K562 (cell line): ENCODE measurements around the gene LECT2. TPM values are rescaled to one million over a fixed set of nuclear protein-coding genes. Genes with fewer than 3 reads are reported as not detected.

ENCODE experiments used
- ATAC-seq: fragments of 200-7000 bp; cut with Tn5 transposase; 3 replicates; pipeline ENCODE4 v1.9.1; 2020; ENCODE audit warnings: moderate library complexity
- BruUV-seq: library from RNA; stranded (reverse); fragments of 400-500 nt; replicated peaks from 2 replicates; lab custom pipeline; 2021; lab: Mats Ljungman, UMichigan
- CTCF ChIA-PET: fragments of 300-600 bp; formaldehyde crosslinking; extraction: SDS; loops from one replicate; lab custom pipeline; 2021; ENCODE audit warnings: low intra/inter-chr PET ratio; lab: Yijun Ruan, JAX
- POLR2A ChIA-PET: fragments of 300-600, 350-650 bp; sonication (Branson Sonifier 250); formaldehyde crosslinking; extraction: SDS; loops from one replicate; lab custom pipeline; 2021; ENCODE audit warnings: antibody characterized with exemption, inconsistent platforms; lab: Yijun Ruan, JAX
- DNase-seq, 4 experiments: peaks; one replicate each; pipeline versions ENCODE4 v3.0.0 to v3.0.0-alpha.2; 2011 to 2018; ENCODE audit warnings: low spot score in 3 of 4, mixed read lengths in 3 of 4; ENCODE audit errors: extremely low read depth in 1 of 4
- FAIRE-seq: peaks from 2 replicates; lab custom pipeline; 2011; peaks lifted over from hg19 to GRCh38; lab: Jason Lieb, UNC
- H2AFZ ChIP-seq: 2 replicates; pipeline ENCODE4 v1.6.0; 2011; ENCODE audit warnings: low read depth, low read length, control low read depth, inconsistent platforms
- H3K27ac ChIP-seq: fragments of 200-600 bp; 3 replicates; pipeline ENCODE4 v1.8.0; 2011; ENCODE audit warnings: low read depth, mild to moderate bottlenecking, control low read depth, inconsistent platforms, low read length, moderate library complexity, mixed read lengths; ENCODE audit errors: extremely low read depth
- H3K27me3 ChIP-seq, 2 experiments: fragments of 300-600 bp in 1 of 2; 2 replicates in 1 of 2; 3 replicates in 1 of 2; pipeline versions ENCODE4 v1.6.0 to v1.8.0; 2011; ENCODE audit warnings: inconsistent platforms in 2 of 2, low read length in 2 of 2, mild to moderate bottlenecking in 1 of 2, mixed read lengths in 1 of 2, moderate library complexity in 1 of 2; ENCODE audit not compliant: control insufficient read depth in 2 of 2, insufficient read depth in 2 of 2
- H3K36me3 ChIP-seq: fragments of 300-600 bp; 3 replicates; pipeline ENCODE4 v1.8.0; 2011; ENCODE audit warnings: mild to moderate bottlenecking, low read length, inconsistent platforms; ENCODE audit not compliant: control insufficient read depth, insufficient read depth
- H3K4me1 ChIP-seq, 2 experiments: fragments of 200-600 bp in 1 of 2; replicated peaks in 1 of 2; 2 replicates in 1 of 2; 3 replicates in 1 of 2; pipeline versions ENCODE4 v1.5.1 to v1.8.0; 2011; ENCODE audit warnings: inconsistent platforms in 2 of 2, low read length in 2 of 2, mild to moderate bottlenecking in 1 of 2, mixed read lengths in 1 of 2, moderate library complexity in 1 of 2; ENCODE audit not compliant: control insufficient read depth in 2 of 2, insufficient read depth in 2 of 2
- H3K4me2 ChIP-seq: 2 replicates; pipeline ENCODE4 v1.6.1; 2011; ENCODE audit warnings: low read length, control low read depth, inconsistent platforms, mixed read lengths; ENCODE audit not compliant: insufficient read depth
- H3K4me3 ChIP-seq: fragments of 200-600 bp; sonication (generic), shearing (Covaris generic); 2 replicates; pipeline ENCODE4 v1.5.1; 2016; ENCODE audit warnings: control low read depth, inconsistent platforms
- H3K79me2 ChIP-seq: fragments of 200-600 bp; 3 replicates; pipeline ENCODE4 v1.8.0; 2011; ENCODE audit warnings: low read length, inconsistent platforms; ENCODE audit not compliant: control insufficient read depth, insufficient read depth
- H3K9ac ChIP-seq, 2 experiments: 2 replicates each; pipeline versions ENCODE4 v1.6.0 to v1.6.1; 2011; ENCODE audit warnings: low read depth in 2 of 2, low read length in 2 of 2, control low read depth in 1 of 2, inconsistent platforms in 1 of 2, mild to moderate bottlenecking in 1 of 2, mixed read lengths in 1 of 2; ENCODE audit not compliant: insufficient read depth in 1 of 2
- H3K9me1 ChIP-seq: one replicate; pipeline ENCODE4 v1.6.0; 2011; ENCODE audit warnings: inconsistent platforms, mild to moderate bottlenecking, low read length, moderate library complexity; ENCODE audit not compliant: control insufficient read depth, insufficient read depth
- H3K9me3 ChIP-seq: replicated peaks from 2 replicates; pipeline ENCODE4 v1.5.1; 2011; ENCODE audit warnings: low read depth, low read length, inconsistent platforms; ENCODE audit not compliant: control insufficient read depth, insufficient read depth
- H4K20me1 ChIP-seq: replicated peaks from 2 replicates; pipeline ENCODE4 v1.6.1; 2011; ENCODE audit warnings: low read length, inconsistent platforms, mixed read lengths; ENCODE audit not compliant: control insufficient read depth, insufficient read depth
- PHB ChIP-seq: fragments of 250-450 bp; sonication (Bioruptor Pico); IDR thresholded peaks from 2 replicates; pipeline ENCODE4 v1.5.0; 2021
- PHF20 ChIP-seq: fragments of 450-650 bp; IDR thresholded peaks from 2 replicates; pipeline ENCODE4 v1.6.1; 2018; ENCODE audit not compliant: partially characterized antibody
- RAD21 ChIP-seq, 2 experiments: fragments of 250-450 bp in 1 of 2; fragments of 450-650 bp in 1 of 2; sonication (Bioruptor Pico) in 1 of 2; formaldehyde crosslinking in 1 of 2; IDR thresholded peaks in 1 of 2; conservative IDR thresholded peaks in 1 of 2; 2 replicates each; pipeline versions ENCODE4 v1.4.0 to v1.8.0; 2020 to 2022; ENCODE audit warnings: mild to moderate bottlenecking in 2 of 2, moderate library complexity in 1 of 2
- WGBS: fragments of 100-300 bp; shearing (Covaris generic); methylation state at CpG from one replicate; pipeline ENCODE4 v1.1.6; 2016; ENCODE audit warnings: low coverage, mixed read lengths; ENCODE audit not compliant: insufficient coverage; ENCODE audit errors: missing lambda C conversion rate; 5-methylcytosine and 5-hydroxymethylcytosine counted together
- in situ Hi-C: fragments of 300-500 bp; cut with MboI; formaldehyde crosslinking; loops from 4 replicates; pipeline ENCODE4 v1.15.0; 2018; ENCODE audit warnings: inconsistent platforms, mixed read lengths
- intact Hi-C: fragments of 100-400 bp; cut with micrococcal nuclease; formaldehyde crosslinking; loops from 2 replicates; pipeline ENCODE4 v1.14.2; 2022
- polyA plus RNA-seq, 8 experiments: library from polyadenylated mRNA; depleted of rRNA in 4 of 8; stranded (reverse) in 5 of 8; unstranded in 3 of 8; fragments of >200 nt; fragmentation: Nextera tagmentation in 2 of 8; fragmentation: Illumina TruSeq in 1 of 8; extraction: Ambion mirVana in 2 of 8; extraction: Trizol in 1 of 8; gene quantifications; 2 replicates each; pipeline versions ENCODE4 v1.2.1 to v1.2.3, GENCODE V29; 2011 to 2014; ENCODE audit warnings: inconsistent platforms in 1 of 8, missing spikeins in 1 of 8
- total RNA-seq, 7 experiments: library from RNA; depleted of rRNA in 6 of 7; stranded (reverse); fragments of >200 nt in 6 of 7; fragmentation: Illumina TruSeq in 2 of 7; extraction: Trizol in 2 of 7; gene quantifications; 2 replicates each; pipeline versions ENCODE4 v1.2.1 to v1.2.3, GENCODE V29; 2011 to 2021; ENCODE audit warnings: low replicate concordance in 1 of 7
- TF ChIP-seq, protein P1 (sequence below), 3 experiments: IDR thresholded peaks in 2 of 3; conservative IDR thresholded peaks in 1 of 3; 2 replicates each; pipeline ENCODE4 v1.5.1; 2011 to 2012; ENCODE audit warnings: low read length in 3 of 3, mild to moderate bottlenecking in 3 of 3, control low read depth in 2 of 3, improper control_type of control experiment in 1 of 3, inconsistent platforms in 1 of 3, low read depth in 1 of 3, mixed read lengths in 1 of 3, moderate library complexity in 1 of 3; ENCODE audit not compliant: insufficient read depth in 2 of 3
- TF ChIP-seq, protein P2 (sequence below): fragments of 150-350 bp; conservative IDR thresholded peaks from 2 replicates; pipeline ENCODE4 v1.6.1; 2014; ENCODE audit warnings: low read length
- TF ChIP-seq, protein P3 (sequence below): sonication (generic); formaldehyde crosslinking; IDR thresholded peaks from 2 replicates; pipeline ENCODE4 v1.8.1; 2023; ENCODE audit warnings: mild to moderate bottlenecking, missing genetic modification reagents

LECT2 gene
- total and polyA plus RNA-seq, 9 of the 15 experiments (the other 6 are each of a cell fraction or from before 2014, with no cell fraction given): not detected

DNA sequence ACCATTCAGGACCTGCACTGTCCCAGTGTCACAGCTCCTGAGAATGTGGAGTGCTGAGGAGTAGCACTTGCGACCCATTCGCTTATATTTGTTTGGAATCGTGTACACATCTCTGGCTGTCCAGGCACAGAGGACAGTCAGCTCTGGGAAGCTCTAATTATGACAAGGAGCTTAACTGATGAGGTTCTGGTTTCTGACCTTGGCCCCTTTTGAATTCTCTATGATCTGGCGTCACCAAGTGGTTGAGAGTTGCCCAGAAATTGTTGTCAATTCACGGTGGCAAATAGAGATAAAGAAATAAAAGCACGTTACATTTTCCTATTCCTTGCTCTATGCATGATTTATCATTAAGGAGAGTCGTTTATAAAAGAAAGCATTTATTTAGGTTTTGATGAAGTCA lies 34.9 kb upstream of the LECT2 start:
- no peak for DNase-seq
- Histone ChIP-seq H3K27me3 (peaks cover 3 to 20% of the 10 kb centered on the region in 2 experiments; a peak in 4 of 5 replicates), H2AFZ (no peak overlapping the region), H3K4me1 (peaks cover 0 to 5% of the 10 kb centered on the region in 2 experiments; a peak in 1 of 5 replicates), H3K9ac (no peak overlapping the region), H3K9me1 (no peaks in the 10 kb centered on the region), H3K4me2 (no peak overlapping the region), H3K9me3 (no peaks in the 10 kb centered on the region), H3K79me2 (no peaks in the 10 kb centered on the region), H3K4me3 (no peak overlapping the region), H3K36me3 (no peaks in the 10 kb centered on the region), H4K20me1 (no peaks in the 10 kb centered on the region), H3K27ac (no peak overlapping the region)
- ChIA-PET POLR2A (interaction anchor here (0.7 kb wide), 1 partner anchor 9 kb away, joined by 4 read pairs; no protein-coding TSS in a partner anchor), CTCF (no interaction called here)
- peak; percentile 23 for FAIRE-seq
- intact Hi-C loops: no loop called here
- WGBS: 6% methylated on average over 7 of the region's 7 CpGs
- in situ Hi-C loops: no loop called here
- TF ChIP-seq, protein P1, sequence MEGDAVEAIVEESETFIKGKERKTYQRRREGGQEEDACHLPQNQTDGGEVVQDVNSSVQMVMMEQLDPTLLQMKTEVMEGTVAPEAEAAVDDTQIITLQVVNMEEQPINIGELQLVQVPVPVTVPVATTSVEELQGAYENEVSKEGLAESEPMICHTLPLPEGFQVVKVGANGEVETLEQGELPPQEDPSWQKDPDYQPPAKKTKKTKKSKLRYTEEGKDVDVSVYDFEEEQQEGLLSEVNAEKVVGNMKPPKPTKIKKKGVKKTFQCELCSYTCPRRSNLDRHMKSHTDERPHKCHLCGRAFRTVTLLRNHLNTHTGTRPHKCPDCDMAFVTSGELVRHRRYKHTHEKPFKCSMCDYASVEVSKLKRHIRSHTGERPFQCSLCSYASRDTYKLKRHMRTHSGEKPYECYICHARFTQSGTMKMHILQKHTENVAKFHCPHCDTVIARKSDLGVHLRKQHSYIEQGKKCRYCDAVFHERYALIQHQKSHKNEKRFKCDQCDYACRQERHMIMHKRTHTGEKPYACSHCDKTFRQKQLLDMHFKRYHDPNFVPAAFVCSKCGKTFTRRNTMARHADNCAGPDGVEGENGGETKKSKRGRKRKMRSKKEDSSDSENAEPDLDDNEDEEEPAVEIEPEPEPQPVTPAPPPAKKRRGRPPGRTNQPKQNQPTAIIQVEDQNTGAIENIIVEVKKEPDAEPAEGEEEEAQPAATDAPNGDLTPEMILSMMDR (IDR thresholded peaks at IDR 0.05 in 2 of 3, conservative IDR thresholded peaks at IDR 0.05 in 1 of 3; ENCODE audit: insufficient read depth in 2 of 3, low read depth in 1 of 3, low read length in 3 of 3): peak in 1 of 3 experiments; percentile 39; a peak in 2 of 6 replicates
- peak in 1 of 2 experiments; percentile 42; a peak in 1 of 4 replicates for TF ChIP-seq RAD21 (CRISPR knock-in tag; conservative IDR thresholded peaks at IDR 0.05 in 1 of 2, IDR thresholded peaks at IDR 0.05 in 1 of 2)
- no peak for TF ChIP-seq PHF20
- no peak for TF ChIP-seq PHB (CRISPR knock-in tag)
- TF ChIP-seq, protein P2, sequence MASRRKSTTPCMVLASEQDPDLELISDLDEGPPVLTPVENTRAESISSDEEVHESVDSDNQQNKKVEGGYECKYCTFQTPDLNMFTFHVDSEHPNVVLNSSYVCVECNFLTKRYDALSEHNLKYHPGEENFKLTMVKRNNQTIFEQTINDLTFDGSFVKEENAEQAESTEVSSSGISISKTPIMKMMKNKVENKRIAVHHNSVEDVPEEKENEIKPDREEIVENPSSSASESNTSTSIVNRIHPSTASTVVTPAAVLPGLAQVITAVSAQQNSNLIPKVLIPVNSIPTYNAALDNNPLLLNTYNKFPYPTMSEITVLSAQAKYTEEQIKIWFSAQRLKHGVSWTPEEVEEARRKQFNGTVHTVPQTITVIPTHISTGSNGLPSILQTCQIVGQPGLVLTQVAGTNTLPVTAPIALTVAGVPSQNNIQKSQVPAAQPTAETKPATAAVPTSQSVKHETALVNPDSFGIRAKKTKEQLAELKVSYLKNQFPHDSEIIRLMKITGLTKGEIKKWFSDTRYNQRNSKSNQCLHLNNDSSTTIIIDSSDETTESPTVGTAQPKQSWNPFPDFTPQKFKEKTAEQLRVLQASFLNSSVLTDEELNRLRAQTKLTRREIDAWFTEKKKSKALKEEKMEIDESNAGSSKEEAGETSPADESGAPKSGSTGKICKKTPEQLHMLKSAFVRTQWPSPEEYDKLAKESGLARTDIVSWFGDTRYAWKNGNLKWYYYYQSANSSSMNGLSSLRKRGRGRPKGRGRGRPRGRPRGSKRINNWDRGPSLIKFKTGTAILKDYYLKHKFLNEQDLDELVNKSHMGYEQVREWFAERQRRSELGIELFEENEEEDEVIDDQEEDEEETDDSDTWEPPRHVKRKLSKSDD: no peak
- TF ChIP-seq, protein P3, sequence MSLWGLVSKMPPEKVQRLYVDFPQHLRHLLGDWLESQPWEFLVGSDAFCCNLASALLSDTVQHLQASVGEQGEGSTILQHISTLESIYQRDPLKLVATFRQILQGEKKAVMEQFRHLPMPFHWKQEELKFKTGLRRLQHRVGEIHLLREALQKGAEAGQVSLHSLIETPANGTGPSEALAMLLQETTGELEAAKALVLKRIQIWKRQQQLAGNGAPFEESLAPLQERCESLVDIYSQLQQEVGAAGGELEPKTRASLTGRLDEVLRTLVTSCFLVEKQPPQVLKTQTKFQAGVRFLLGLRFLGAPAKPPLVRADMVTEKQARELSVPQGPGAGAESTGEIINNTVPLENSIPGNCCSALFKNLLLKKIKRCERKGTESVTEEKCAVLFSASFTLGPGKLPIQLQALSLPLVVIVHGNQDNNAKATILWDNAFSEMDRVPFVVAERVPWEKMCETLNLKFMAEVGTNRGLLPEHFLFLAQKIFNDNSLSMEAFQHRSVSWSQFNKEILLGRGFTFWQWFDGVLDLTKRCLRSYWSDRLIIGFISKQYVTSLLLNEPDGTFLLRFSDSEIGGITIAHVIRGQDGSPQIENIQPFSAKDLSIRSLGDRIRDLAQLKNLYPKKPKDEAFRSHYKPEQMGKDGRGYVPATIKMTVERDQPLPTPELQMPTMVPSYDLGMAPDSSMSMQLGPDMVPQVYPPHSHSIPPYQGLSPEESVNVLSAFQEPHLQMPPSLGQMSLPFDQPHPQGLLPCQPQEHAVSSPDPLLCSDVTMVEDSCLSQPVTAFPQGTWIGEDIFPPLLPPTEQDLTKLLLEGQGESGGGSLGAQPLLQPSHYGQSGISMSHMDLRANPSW: no peak
- BruUV-seq: no TSS peak
- ATAC-seq: no peak; the same call in 2 of the 3 replicates
